ENCODE measurements around the gene CLEC2L. TPM values are rescaled to one million over a fixed set of nuclear protein-coding genes. Genes with fewer than 3 reads are reported as not detected.

CLEC2L gene
- total RNA-seq, 4 donors from 2014 or later = 0.21 to 0.43 (median 0.26) TPM; not detected in 1

GRCh38 chr7:139482122-139482521 is 41.4 kb upstream of the CLEC2L start:
- Histone ChIP-seq H3K9me3 (no peaks in the 10 kb centered on the region), H3K27ac (no peak overlapping the region), H3K4me3 (no peak overlapping the region), H3K36me3 (no peaks in the 10 kb centered on the region), H3K27me3 (peaks cover 7 to 9% of the 10 kb centered on the region in 2 donors), H3K4me1 (peaks cover 0 to 14% of the 10 kb centered on the region in 2 donors)
- TF ChIP-seq CTCF (IDR thresholded peaks at IDR 0.05) (no peak), POLR2A (IDR thresholded peaks at IDR 0.05) (no peak)
- DNase-seq = no peak
- intact Hi-C loops (cut with DNase I; ENCODE audit: low total_unique reads) = no loop called here

- TF ChIP-seq POLR2A (IDR thresholded peaks at IDR 0.05) (no peak), CTCF (IDR thresholded peaks at IDR 0.05) (no peak)
- Histone ChIP-seq H3K9me3 (no peaks in the 10 kb centered on the region), H3K36me3 (no peaks in the 10 kb centered on the region), H3K27me3 (peaks cover 7 to 9% of the 10 kb centered on the region in 2 donors), H3K4me1 (peaks cover 0 to 14% of the 10 kb centered on the region in 2 donors), H3K27ac (no peak overlapping the region), H3K4me3 (no peak overlapping the region)
- intact Hi-C loops (cut with DNase I; ENCODE audit: low total_unique reads) = no loop called here
- no peak for DNase-seq
Observed at GRCh38 chr7:139482662-139483466, 40.6 kb upstream of the CLEC2L start.

- Histone ChIP-seq H3K9me3 (no peaks in the 10 kb centered on the region), H3K4me3 (no peak overlapping the region), H3K27ac (no peak overlapping the region), H3K36me3 (no peaks in the 10 kb centered on the region), H3K4me1 (peaks cover 0 to 14% of the 10 kb centered on the region in 2 donors), H3K27me3 (peaks cover 3 to 7% of the 10 kb centered on the region in 2 donors)
- no peak for DNase-seq
- intact Hi-C loops (cut with DNase I; ENCODE audit: low total_unique reads) = no loop called here
- no peak for TF ChIP-seq CTCF (IDR thresholded peaks at IDR 0.05)
- TF ChIP-seq POLR2A (IDR thresholded peaks at IDR 0.05) = no peak
Observed at GRCh38 chr7:139487366-139488080, 36.0 kb upstream of the CLEC2L start.

GRCh38 chr7:139488810-139489209 is 34.7 kb upstream of the CLEC2L start:
- peaks cover 0 to 1% of the 10 kb centered on the region in 2 donors for H3K27me3 ChIP-seq
- H3K4me1 ChIP-seq = peaks cover 0 to 1% of the 10 kb centered on the region in 2 donors
- no peak for DNase-seq
- intact Hi-C loops (cut with DNase I; ENCODE audit: low total_unique reads) = no loop called here
- no peak overlapping the region for H3K4me3 ChIP-seq
- no peak for TF ChIP-seq POLR2A (IDR thresholded peaks at IDR 0.05)
- no peak overlapping the region for H3K27ac ChIP-seq
- no peaks in the 10 kb centered on the region for H3K9me3 ChIP-seq
- H3K36me3 ChIP-seq = no peaks in the 10 kb centered on the region

GRCh38 chr7:139490130-139490529 is 33.4 kb upstream of the CLEC2L start:
- Histone ChIP-seq H3K4me3 (no peak overlapping the region), H3K27me3 (no peaks in the 10 kb centered on the region), H3K4me1 (no peaks in the 10 kb centered on the region), H3K36me3 (no peaks in the 10 kb centered on the region), H3K27ac (no peak overlapping the region), H3K9me3 (no peaks in the 10 kb centered on the region)
- DNase-seq = no peak
- TF ChIP-seq CTCF (IDR thresholded peaks at IDR 0.05) = no peak
- intact Hi-C loops (cut with DNase I; ENCODE audit: low total_unique reads) = no loop called here
